ENCODE data around the gene TNNC1.

TNNC1 gene

GRCh38 chr3:52431459-52432223 is 22.2 kb downstream of the TNNC1 start:
- no peak for DNase-seq (ENCODE audit: low read depth)

- no peak for DNase-seq (ENCODE audit: low read depth)
These were observed 23.4 kb downstream of the TNNC1 start for GRCh38 chr3:52430416-52430810.

GRCh38 chr3:52429779-52430415 is 23.9 kb downstream of the TNNC1 start:
- no peak for DNase-seq (ENCODE audit: low read depth)

GRCh38 chr3:52429031-52429430 is 24.8 kb downstream of the TNNC1 start:
- no peak for DNase-seq (ENCODE audit: low read depth)

DNA sequence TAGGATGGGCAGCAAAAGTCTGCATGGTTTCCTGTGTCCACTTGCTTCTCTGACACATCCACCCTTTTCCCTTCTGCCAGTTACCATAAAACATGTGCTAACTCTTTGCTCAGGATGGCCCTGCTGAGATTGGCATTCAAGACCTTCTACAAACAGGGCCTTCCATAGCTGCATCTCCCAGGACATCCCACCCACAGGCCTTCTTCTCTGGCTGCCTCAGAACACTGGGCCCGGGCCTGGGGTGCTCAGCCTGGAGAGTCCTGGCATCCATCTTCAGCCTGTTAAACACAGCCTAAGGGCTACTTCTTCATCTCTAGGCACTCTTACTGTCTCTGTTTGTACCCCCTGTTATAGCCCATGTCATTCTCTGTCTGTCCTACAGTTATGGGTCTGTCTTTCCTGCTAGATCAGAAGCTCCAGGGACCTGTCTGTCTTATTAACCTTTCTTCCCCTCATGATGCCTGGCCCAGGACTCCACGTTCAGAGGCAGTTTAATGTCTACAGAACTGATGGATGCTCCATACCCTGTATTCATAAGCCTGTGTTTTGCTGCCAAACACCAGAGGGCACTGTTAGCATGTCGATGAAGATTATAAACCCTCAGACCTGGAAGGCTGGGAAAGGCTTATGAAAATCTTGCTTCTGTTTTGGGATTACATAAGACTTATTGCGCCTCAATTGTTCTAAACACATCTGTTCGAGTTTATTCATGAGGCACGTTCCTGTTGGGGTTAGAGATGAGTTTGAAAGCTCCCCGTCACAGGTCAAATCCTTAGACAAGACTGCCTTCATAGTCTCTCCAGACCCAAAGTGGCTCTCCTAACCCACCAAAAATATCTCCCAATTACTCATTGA is 25.5 kb downstream of the TNNC1 start:
- no peak for DNase-seq (ENCODE audit: low read depth)

DNA sequence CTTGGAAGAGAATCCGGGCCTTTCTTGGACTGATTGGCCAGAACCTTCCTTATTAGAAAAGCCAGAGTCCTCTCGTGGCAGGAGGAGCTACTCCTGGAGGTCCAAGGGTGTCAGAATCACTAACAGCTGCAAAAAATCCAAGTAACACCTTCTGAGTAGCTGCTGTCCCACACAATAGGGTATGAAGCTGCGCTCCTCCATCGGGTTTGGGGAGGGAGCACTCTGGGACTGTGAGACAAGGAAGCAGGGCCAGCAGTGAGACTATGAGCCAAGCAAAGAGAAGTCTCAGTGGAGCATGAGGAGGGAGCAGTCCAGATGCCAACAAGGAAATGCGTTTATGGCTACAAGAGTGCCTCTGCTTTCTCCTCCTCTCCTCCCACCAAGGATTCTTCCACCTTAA is 30.7 kb downstream of the TNNC1 start:
- no peak for DNase-seq (ENCODE audit: low read depth)

DNA sequence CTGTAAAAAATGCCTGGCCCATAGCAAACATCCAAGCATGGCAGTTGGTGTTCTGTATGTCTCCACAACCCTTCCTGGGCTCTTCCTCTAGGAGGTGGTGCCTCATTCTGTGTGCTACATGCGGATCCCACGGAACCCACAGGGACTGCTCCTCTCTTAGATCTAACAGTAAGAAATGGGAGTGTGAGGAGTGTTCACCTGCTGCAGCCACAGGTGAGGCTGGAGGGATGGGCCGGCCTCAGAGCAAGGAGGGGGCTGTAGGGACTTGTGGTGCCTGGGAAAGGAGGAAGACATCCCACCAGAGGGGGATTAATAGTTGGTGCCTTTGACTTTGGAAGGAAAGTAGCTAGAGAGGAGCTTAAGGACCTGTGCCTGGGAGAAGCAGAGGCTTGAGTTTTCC is 31.2 kb downstream of the TNNC1 start:
- DNase-seq (ENCODE audit: low read depth): no peak

GRCh38 chr3:52420388-52420787 is 33.5 kb downstream of the TNNC1 start:
- DNase-seq (ENCODE audit: low read depth): no peak

DNA sequence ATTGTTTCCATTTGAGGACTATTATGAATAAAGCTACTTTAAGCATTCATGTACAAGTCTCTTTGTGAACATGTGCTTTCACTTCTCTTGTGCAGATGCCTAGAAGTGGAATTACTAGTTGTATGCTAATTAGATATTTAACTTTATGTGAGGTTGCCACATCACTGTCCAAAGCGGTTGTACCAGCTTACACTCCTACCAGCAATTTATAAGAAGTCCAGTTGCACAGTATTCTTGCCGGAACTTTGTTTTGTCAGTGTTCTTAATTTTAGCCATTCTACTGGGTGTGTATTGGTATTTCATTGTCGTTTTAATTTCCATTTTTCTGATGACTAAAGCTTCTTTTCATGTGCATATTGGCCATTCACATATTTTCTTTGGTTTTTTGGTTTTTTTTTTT is 38.0 kb downstream of the TNNC1 start:
- DNase-seq (ENCODE audit: low read depth): no peak

DNA sequence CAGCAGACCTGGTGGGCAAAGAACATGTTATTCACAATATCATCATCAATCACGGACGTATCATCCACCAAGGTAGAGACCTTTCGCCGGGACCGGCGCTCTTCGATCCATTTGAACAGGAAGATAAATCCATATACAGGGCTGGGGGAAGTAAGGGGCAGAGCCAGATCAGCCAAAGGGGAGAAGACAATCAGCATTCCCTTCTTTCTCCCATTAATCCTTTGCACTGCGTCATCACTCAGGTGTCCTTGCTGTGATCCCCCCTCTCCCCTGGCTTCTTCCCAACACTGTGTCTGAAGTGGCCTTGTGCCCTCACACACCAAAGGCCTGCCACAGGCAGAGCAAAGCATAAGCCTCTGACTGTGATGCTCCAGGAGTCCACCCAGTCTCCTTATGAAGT is 45.4 kb downstream of the TNNC1 start:
- no peak for DNase-seq (ENCODE audit: low read depth)

DNA sequence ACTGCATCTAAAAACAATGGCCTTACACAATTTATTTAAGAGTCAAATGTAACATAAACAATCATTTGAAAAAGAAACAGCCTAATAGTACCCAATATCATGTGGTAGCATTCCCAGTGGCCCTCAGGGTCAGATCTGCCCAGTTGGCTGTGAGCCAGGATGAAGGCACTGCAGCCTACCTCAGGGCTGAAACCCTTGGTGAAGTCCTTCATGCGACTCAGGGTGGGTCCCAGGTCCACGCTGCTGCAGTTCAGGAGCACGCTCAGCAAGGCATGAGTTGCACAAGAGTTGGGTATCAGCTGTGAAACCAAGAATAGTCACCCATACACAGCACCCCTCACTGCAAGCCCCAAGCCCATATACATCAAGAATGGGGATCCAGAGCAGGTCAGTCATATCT is 46.1 kb downstream of the TNNC1 start:
- no peak for DNase-seq (ENCODE audit: low read depth)

GRCh38 chr3:52406791-52407510 is 46.9 kb downstream of the TNNC1 start:
- DNase-seq (ENCODE audit: low read depth): no peak

GRCh38 chr3:52406231-52406661 is 47.6 kb downstream of the TNNC1 start:
- no peak for DNase-seq (ENCODE audit: low read depth)

- DNase-seq (ENCODE audit: low read depth): no peak
These were observed 48.2 kb downstream of the TNNC1 start for GRCh38 chr3:52405601-52406110.

GRCh38 chr3:52405066-52405465 is 48.8 kb downstream of the TNNC1 start:
- DNase-seq (ENCODE audit: low read depth): no peak

DNA sequence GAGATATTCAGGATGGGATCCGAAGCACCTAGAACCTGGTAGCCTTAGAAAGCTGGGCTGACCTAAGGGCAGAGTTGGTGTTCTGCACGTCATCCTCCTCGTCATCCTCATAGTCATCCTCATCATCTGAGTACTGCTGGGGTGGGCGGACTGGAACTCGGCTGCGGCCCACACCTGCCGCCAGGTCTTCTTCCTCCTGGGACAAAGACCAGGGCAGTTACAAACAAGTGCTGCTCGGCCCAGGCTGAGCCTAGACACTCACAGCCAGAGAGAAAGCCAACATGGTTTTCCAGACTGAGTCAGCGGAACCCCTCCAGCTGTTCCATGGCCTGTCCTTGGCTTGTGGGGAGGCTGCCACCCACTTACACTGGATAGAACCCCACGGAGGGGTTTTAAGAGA is 49.5 kb downstream of the TNNC1 start:
- DNase-seq (ENCODE audit: low read depth): no peak

DNA sequence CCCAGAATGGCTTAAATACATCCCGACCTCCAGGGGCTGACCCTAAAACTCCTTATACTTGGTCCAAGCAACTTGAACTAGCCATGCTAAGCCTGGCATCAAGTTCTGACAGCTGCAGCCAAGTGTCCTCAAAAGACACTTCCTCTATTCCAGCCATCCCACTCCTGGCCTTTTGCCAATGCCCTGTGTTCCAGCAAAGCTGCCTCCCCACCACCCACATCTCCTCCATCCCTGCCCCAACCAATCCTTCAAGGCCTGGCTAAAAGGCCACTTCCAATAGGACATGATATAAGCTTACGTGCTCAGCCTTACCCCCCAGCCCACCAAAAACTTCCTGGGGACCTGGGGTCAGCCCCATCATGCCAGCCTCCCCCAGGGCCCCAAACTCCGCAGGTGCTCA is 49.9 kb downstream of the TNNC1 start:
- no peak for DNase-seq (ENCODE audit: low read depth)

DNA sequence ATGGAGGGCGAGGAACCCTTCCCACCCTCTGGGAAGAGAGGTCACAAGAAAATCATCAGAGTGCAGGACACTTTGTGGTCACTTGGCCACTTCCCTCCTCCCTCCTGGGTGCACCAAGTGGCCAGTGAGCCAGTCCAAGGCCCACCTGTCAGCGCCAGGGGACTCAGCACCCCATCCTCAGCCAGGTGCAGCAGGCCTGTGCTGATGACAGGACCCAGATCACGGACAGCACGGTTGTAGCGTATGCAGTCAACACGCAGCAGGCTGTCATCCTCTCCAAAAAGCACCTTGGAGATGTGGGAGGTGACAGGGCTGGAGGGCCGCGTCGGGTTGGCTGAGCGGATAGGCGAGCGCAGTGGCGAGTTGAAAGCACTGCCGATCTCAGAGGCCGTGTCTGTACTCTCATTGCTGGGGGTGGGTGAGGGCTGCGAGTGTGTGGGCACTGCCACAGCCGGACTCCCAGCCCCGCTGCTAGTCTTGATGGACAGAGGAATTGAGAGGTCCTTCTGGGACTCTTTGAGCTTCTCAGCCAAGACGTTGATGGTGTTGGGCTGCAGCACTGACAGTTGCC is 50.5 kb downstream of the TNNC1 start:
- no peak for DNase-seq (ENCODE audit: low read depth)

DNA sequence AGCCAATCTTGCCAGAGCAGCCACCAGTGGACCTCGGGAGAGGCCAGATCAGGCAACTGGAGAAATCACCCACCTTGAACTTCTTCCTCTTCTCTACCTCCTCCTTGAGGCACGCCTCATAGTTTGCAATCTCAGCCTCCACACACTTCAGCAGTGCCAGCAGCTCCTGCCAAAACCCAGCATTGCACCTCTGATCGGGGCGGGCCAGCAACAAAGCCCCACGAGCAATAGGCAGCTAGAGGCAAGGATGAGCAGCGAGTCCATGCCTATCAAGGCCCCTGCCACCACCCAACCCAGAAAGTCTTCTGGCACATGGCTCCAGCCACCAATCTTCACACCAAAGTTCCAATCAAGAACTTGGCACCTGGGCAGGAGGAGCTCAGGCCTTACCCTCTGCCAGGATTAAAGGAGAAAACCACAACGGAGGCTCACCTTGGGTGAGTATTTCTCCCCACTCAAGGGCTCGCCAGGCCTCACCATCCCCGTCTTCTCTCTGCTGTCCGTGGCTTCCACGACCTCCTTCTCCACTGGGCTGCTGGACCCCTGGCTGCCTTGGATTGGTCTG is 51.1 kb downstream of the TNNC1 start:
- no peak for DNase-seq (ENCODE audit: low read depth)

DNA sequence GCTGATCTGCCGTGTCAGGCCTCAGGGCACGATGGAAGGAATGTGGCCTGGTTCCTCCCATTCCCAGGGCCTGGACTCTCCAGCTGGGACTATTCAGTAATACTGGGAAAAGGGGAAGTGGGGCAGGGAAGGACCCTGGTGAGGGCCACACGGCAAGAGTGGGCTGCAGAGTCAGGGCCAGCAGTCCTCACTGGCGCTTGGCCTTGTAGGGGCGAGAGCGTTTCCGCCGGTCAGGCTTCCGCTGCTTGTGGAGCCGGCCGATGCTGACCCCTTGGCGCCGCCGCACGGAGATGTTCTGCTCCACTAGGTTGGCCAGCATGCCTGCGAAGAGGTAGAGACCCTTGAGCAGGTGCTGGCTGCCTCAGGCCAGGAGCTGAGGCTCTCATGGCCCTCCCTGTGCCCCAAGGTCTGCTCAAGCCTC is 51.7 kb downstream of the TNNC1 start:
- no peak for DNase-seq (ENCODE audit: low read depth)

DNA sequence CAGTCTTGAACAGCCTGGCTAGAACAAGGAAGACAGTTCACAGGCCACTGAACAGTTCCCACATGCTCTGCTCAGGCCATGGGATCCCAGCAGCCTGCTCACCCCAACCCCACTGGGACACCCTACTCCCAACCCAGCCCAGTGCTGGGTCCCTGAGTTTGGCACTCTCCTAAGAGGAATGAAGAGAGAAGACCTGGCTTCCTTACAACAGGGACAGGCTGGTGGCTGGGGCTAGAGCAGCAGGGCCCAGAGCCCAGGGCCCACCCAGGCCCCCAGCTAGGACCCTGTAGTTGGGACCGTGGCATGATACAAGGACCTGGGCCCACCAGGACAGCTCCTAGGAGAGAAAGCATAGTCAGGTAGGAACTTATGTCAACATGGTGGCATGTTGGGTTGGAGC is 52.3 kb downstream of the TNNC1 start:
- DNase-seq (ENCODE audit: low read depth): no peak
